Measurements from ENCODE around the gene ZNF511. TPM values are rescaled to one million over a fixed set of nuclear protein-coding genes. Genes with fewer than 3 reads are reported as not detected.

The ZNF511 gene
- total and polyA plus RNA-seq, 2 experiments from 2014 or later: 12.6 to 59.5 TPM

DNA sequence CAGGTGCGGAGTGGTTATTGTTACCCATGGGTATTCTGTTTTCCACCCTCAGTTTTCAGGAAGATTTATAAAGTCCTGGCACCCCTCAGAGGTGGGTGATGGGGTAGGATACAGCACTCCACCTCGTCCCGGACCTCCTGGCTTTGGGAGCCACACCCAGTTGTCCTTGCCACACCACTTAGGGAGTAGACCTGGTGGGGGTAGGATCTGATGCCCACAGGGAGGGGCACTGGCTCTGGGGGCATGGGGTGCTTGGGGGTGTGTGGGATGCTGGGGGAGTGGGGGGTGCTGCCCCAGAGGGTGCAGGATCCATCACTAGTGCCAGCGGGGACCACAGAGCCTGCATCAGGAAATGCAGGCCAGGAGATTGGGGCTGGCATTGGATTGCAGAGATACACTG, 4.5 kb downstream of the ZNF511 start:
- no peaks in the 10 kb centered on the region for H3K4me1 ChIP-seq (ENCODE audit: insufficient read depth)
- no peak overlapping the region for H3K9ac ChIP-seq
- H3K79me2 ChIP-seq (ENCODE audit: insufficient read depth): peaks cover 3% of the 10 kb centered on the region
- 0 out of 2 replicates have a peak, but pooled peaks cover 5% of the 10 kb centered on the region for H3F3A ChIP-seq (ENCODE audit: insufficient read depth)
- H3K27me3 ChIP-seq (replicated peaks; ENCODE audit: insufficient read depth): no peaks in the 10 kb centered on the region
- no peaks in the 10 kb centered on the region for H3K9me3 ChIP-seq (ENCODE audit: low read depth)
- TF ChIP-seq EZH2 (IDR thresholded peaks at IDR 0.05; ENCODE audit: insufficient read depth, poor library complexity, severe bottlenecking) (no peak), EZH2phosphoT487 (IDR thresholded peaks at IDR 0.05; ENCODE audit: insufficient read depth, low read depth) (no peak)
- no peak for DNase-seq
- no peak overlapping the region for H3K4me2 ChIP-seq (ENCODE audit: unreplicated experiment)
- H3K36me3 ChIP-seq (ENCODE audit: low read depth): no peaks in the 10 kb centered on the region
- WGBS, 2 experiments (ENCODE audit: low coverage in 1 of 2, low lambda C conversion rate in 2 of 2, missing lambda C conversion rate in 2 of 2): 58 to 59% methylated on average over 3 to 4 of the region's 4 CpGs
- H2AFZ ChIP-seq: no peak overlapping the region
- in situ Hi-C loops (cut with MboI): no loop called here
- no peaks in the 10 kb centered on the region for H4K20me1 ChIP-seq (ENCODE audit: insufficient read depth)
- H3K9me2 ChIP-seq (ENCODE audit: insufficient read depth): no peaks in the 10 kb centered on the region
- H3K27ac ChIP-seq: no peak overlapping the region
- H3K4me3 ChIP-seq: no peak overlapping the region

DNA sequence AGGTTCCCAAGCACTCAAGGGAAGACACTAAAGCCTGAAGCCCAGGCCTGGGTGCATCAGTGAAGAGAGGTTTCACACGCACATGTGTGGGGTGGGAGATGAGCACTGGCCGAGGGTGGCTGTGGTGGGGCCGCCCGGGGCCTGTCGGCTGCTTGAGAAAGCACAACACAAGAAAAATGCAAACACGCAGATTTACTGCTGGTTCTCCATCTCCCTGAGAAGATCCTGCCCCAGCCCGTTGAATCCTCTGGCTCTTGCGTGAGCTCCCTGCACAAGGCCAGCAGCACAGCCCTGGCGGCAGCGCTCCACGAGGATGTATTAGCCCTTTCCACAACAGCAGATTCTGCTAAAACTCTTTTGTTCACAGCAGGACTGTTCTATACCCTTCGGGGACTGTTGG, 6.2 kb downstream of the ZNF511 start:
- Histone ChIP-seq H4K20me1 (ENCODE audit: insufficient read depth) (no peaks in the 10 kb centered on the region), H3K9me3 (ENCODE audit: low read depth) (no peaks in the 10 kb centered on the region), H3K27ac (no peak overlapping the region), H3F3A (ENCODE audit: insufficient read depth) (0 out of 2 replicates have a peak, but pooled peaks cover 5% of the 10 kb centered on the region), H3K4me1 (ENCODE audit: insufficient read depth) (no peaks in the 10 kb centered on the region), H3K4me2 (ENCODE audit: unreplicated experiment) (no peak overlapping the region), H3K9me2 (ENCODE audit: insufficient read depth) (no peaks in the 10 kb centered on the region), H2AFZ (no peak overlapping the region), H3K27me3 (replicated peaks; ENCODE audit: insufficient read depth) (no peaks in the 10 kb centered on the region), H3K9ac (no peak overlapping the region), H3K79me2 (ENCODE audit: insufficient read depth) (no peaks in the 10 kb centered on the region), H3K36me3 (ENCODE audit: low read depth) (no peaks in the 10 kb centered on the region), H3K4me3 (no peak overlapping the region)
- TF ChIP-seq EZH2phosphoT487 (IDR thresholded peaks at IDR 0.05; ENCODE audit: insufficient read depth, low read depth): no peak
- TF ChIP-seq EZH2 (IDR thresholded peaks at IDR 0.05; ENCODE audit: insufficient read depth, poor library complexity, severe bottlenecking): no peak
- in situ Hi-C loops (cut with MboI): no loop called here
- no peak for DNase-seq
- WGBS, 2 experiments (ENCODE audit: low coverage in 1 of 2, low lambda C conversion rate in 2 of 2, missing lambda C conversion rate in 2 of 2): 82 to 85% methylated on average over 12 of the region's 12 CpGs

DNA sequence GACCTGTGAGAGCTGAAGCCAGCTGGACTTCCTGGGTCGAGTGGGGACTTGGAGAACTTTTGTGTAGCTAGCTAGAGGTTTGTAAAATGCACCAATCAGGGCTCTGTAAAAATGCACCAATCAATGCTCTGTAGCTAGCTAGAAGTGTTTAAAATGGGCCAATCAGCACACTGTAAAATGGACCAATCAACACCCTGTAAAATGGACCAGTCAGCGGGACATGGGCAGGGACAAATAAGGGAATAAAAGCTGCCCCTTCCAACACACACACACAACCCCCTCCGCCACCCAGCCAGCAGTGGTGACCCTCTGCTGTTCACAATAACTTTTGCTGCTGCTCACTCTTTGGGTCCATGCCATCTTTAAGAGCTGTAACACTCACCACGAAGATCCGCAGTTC, 7.1 kb downstream of the ZNF511 start:
- no peak for DNase-seq
- WGBS, 2 experiments (ENCODE audit: low coverage in 1 of 2, low lambda C conversion rate in 2 of 2, missing lambda C conversion rate in 2 of 2): 76 to 79% methylated on average over 5 of the region's 5 CpGs

DNA sequence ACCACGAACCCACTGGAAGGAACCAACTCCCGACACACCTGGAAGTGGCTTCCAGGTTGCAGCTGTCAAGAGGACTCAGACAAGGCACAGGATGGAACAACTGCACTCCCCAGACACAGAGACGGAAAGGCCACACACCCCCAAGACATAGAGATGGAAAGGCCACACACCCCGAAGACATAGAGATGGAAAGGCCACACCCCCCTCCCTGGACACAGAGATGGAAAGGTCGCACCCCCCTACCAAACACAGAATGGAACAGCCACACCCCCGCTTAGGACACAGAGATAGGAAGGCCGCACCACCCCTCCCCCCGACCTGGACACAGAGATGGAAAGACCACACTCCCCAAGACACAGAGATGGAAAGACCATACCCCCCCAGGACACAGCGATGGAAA, 7.6 kb downstream of the ZNF511 start:
- H2AFZ ChIP-seq: no peak overlapping the region
- H3F3A ChIP-seq (ENCODE audit: insufficient read depth): 0 out of 2 replicates have a peak, but pooled peaks cover 5% of the 10 kb centered on the region
- no peaks in the 10 kb centered on the region for H3K36me3 ChIP-seq (ENCODE audit: low read depth)
- H3K4me3 ChIP-seq: no peak overlapping the region
- H3K9me2 ChIP-seq (ENCODE audit: insufficient read depth): no peaks in the 10 kb centered on the region
- TF ChIP-seq EZH2 (IDR thresholded peaks at IDR 0.05; ENCODE audit: insufficient read depth, poor library complexity, severe bottlenecking) (no peak), EZH2phosphoT487 (IDR thresholded peaks at IDR 0.05; ENCODE audit: insufficient read depth, low read depth) (no peak)
- no peaks in the 10 kb centered on the region for H3K27me3 ChIP-seq (replicated peaks; ENCODE audit: insufficient read depth)
- no peaks in the 10 kb centered on the region for H3K9me3 ChIP-seq (ENCODE audit: low read depth)
- H4K20me1 ChIP-seq (ENCODE audit: insufficient read depth): no peaks in the 10 kb centered on the region
- no peak overlapping the region for H3K9ac ChIP-seq
- in situ Hi-C loops (cut with MboI): no loop called here
- no peak for DNase-seq
- H3K27ac ChIP-seq: no peak overlapping the region
- no peak overlapping the region for H3K4me2 ChIP-seq (ENCODE audit: unreplicated experiment)
- WGBS, 2 experiments (ENCODE audit: low coverage in 1 of 2, low lambda C conversion rate in 2 of 2, missing lambda C conversion rate in 2 of 2): 96 to 97% methylated on average over 8 to 9 of the region's 9 CpGs
- H3K79me2 ChIP-seq (ENCODE audit: insufficient read depth): no peaks in the 10 kb centered on the region
- H3K4me1 ChIP-seq (ENCODE audit: insufficient read depth): no peaks in the 10 kb centered on the region

More for the DNA sequence above, 7.1 kb downstream of the ZNF511 start:
- Histone ChIP-seq H3F3A (ENCODE audit: insufficient read depth) (0 out of 2 replicates have a peak, but pooled peaks cover 5% of the 10 kb centered on the region), H3K9me2 (ENCODE audit: insufficient read depth) (no peaks in the 10 kb centered on the region), H3K27ac (no peak overlapping the region), H3K4me2 (ENCODE audit: unreplicated experiment) (no peak overlapping the region), H3K4me3 (no peak overlapping the region), H3K9me3 (ENCODE audit: low read depth) (no peaks in the 10 kb centered on the region), H3K79me2 (ENCODE audit: insufficient read depth) (no peaks in the 10 kb centered on the region), H4K20me1 (ENCODE audit: insufficient read depth) (no peaks in the 10 kb centered on the region), H3K9ac (no peak overlapping the region), H3K36me3 (ENCODE audit: low read depth) (no peaks in the 10 kb centered on the region), H3K4me1 (ENCODE audit: insufficient read depth) (no peaks in the 10 kb centered on the region), H3K27me3 (replicated peaks; ENCODE audit: insufficient read depth) (no peaks in the 10 kb centered on the region), H2AFZ (no peak overlapping the region)
- TF ChIP-seq EZH2 (IDR thresholded peaks at IDR 0.05; ENCODE audit: insufficient read depth, poor library complexity, severe bottlenecking): no peak
- no peak for TF ChIP-seq EZH2phosphoT487 (IDR thresholded peaks at IDR 0.05; ENCODE audit: insufficient read depth, low read depth)
- in situ Hi-C loops (cut with MboI): no loop called here

DNA sequence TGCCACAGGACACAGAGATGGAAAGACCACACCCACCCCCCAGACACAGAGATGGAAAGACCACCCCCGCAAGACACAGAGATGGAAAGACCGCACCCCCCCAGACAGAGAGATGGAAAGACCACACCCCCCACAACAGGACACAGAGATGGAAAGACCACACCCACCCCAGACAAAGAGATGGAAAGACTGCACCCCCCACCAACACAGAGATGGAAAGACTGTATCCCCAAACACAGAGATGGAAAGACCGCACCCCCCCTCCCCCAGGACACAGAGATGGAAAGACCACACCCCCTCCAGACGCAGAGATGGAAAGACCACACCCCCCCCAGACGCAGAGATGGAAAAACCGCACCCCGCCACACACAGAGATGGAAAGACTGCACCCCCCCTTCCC, 8.0 kb downstream of the ZNF511 start:
- H3K4me1 ChIP-seq (ENCODE audit: insufficient read depth): no peaks in the 10 kb centered on the region

More for the DNA sequence above, 8.0 kb downstream of the ZNF511 start:
- Histone ChIP-seq H3K9me2 (ENCODE audit: insufficient read depth) (no peaks in the 10 kb centered on the region), H3K4me2 (ENCODE audit: unreplicated experiment) (no peak overlapping the region), H2AFZ (no peak overlapping the region), H3K79me2 (ENCODE audit: insufficient read depth) (no peaks in the 10 kb centered on the region), H3K9me3 (ENCODE audit: low read depth) (no peaks in the 10 kb centered on the region), H4K20me1 (ENCODE audit: insufficient read depth) (no peaks in the 10 kb centered on the region), H3K36me3 (ENCODE audit: low read depth) (no peaks in the 10 kb centered on the region), H3K27me3 (replicated peaks; ENCODE audit: insufficient read depth) (no peaks in the 10 kb centered on the region), H3K4me3 (no peak overlapping the region), H3K27ac (no peak overlapping the region), H3F3A (ENCODE audit: insufficient read depth) (0 out of 2 replicates have a peak, but pooled peaks cover 5% of the 10 kb centered on the region), H3K9ac (no peak overlapping the region)
- TF ChIP-seq EZH2phosphoT487 (IDR thresholded peaks at IDR 0.05; ENCODE audit: insufficient read depth, low read depth) (no peak), EZH2 (IDR thresholded peaks at IDR 0.05; ENCODE audit: insufficient read depth, poor library complexity, severe bottlenecking) (no peak)
- 64 to 70% methylated on average over 4 to 6 of the region's 7 CpGs for WGBS, 2 experiments (ENCODE audit: low coverage in 1 of 2, low lambda C conversion rate in 2 of 2, missing lambda C conversion rate in 2 of 2)
- no peak for DNase-seq
- in situ Hi-C loops (cut with MboI): no loop called here

All from GM23248 (cell line).